ENCODE data around the gene LRRC18.

DNA sequence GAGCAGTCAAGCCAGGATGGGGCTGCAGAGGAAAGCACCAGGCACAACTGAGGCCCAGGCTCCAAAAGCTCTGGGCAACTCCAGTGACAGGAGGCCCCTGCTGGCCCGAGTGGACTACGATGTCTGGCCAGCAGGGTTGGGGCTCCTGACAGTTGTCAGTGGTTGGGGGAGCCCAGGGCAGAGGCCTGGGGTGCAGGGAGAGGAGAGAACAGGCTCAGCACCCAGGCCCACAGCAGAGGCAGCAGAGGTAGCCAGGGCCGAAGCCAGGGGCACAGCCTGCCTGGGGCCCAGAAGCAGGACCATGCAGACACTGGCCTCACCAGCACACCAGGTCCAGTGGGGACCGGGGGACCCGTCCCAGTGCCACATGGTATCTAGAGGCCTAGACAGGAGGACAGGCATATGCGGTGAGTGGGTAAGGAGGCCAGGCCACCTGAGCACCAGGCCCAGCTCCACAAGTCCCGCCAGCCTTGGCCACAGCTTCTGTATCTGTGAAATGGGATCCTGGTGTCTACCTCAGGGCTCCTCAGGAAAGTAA, 46.0 kb upstream of the LRRC18 start:
- TF ChIP-seq, protein P1, sequence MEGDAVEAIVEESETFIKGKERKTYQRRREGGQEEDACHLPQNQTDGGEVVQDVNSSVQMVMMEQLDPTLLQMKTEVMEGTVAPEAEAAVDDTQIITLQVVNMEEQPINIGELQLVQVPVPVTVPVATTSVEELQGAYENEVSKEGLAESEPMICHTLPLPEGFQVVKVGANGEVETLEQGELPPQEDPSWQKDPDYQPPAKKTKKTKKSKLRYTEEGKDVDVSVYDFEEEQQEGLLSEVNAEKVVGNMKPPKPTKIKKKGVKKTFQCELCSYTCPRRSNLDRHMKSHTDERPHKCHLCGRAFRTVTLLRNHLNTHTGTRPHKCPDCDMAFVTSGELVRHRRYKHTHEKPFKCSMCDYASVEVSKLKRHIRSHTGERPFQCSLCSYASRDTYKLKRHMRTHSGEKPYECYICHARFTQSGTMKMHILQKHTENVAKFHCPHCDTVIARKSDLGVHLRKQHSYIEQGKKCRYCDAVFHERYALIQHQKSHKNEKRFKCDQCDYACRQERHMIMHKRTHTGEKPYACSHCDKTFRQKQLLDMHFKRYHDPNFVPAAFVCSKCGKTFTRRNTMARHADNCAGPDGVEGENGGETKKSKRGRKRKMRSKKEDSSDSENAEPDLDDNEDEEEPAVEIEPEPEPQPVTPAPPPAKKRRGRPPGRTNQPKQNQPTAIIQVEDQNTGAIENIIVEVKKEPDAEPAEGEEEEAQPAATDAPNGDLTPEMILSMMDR (IDR thresholded peaks at IDR 0.05): no peak
- no peak for TF ChIP-seq POLR2A (IDR thresholded peaks at IDR 0.05)
